HepG2 (cell line): Measurements from ENCODE around the gene IRGQ. TPM values are rescaled to one million over a fixed set of nuclear protein-coding genes. Genes with fewer than 3 reads are reported as not detected.

Experiments
- FOXP4 ChIP-seq: sonication (generic); formaldehyde crosslinking; IDR thresholded peaks from 2 replicates; pipeline ENCODE4 v1.4.0; 2020; ENCODE audit warnings: missing genetic modification reagents
- GATA4 ChIP-seq: sonication (generic); IDR thresholded peaks from 2 replicates; pipeline ENCODE4 v1.6.1; 2016; ENCODE audit warnings: antibody characterized with exemption, low read depth, borderline replicate concordance
- KDM2A ChIP-seq: sonication (generic); formaldehyde crosslinking; IDR thresholded peaks from 2 replicates; pipeline ENCODE4 v1.4.0; 2020; ENCODE audit warnings: low read depth, missing genetic modification reagents, borderline replicate concordance
- LRRFIP1 ChIP-seq: sonication (generic); formaldehyde crosslinking; conservative IDR thresholded peaks from 2 replicates; pipeline ENCODE4 v1.4.0; 2020; ENCODE audit warnings: missing genetic modification reagents
- NR3C1 ChIP-seq: sonication (generic); formaldehyde crosslinking; IDR thresholded peaks from 2 replicates; pipeline ENCODE4 v1.4.0; 2020; ENCODE audit warnings: missing genetic modification reagents
- RFXAP ChIP-seq: sonication (generic); formaldehyde crosslinking; IDR thresholded peaks from 2 replicates; pipeline ENCODE4 v1.4.0; 2020; ENCODE audit warnings: missing genetic modification reagents, borderline replicate concordance
- THAP8 ChIP-seq: sonication (generic); formaldehyde crosslinking; IDR thresholded peaks from 2 replicates; pipeline ENCODE4 v1.5.1; 2020; ENCODE audit warnings: missing genetic modification reagents, mild to moderate bottlenecking, borderline replicate concordance
- TRAFD1 ChIP-seq: sonication (generic); formaldehyde crosslinking; IDR thresholded peaks from 2 replicates; pipeline ENCODE4 v1.5.1; 2020; ENCODE audit warnings: missing genetic modification reagents, mild to moderate bottlenecking, borderline replicate concordance
- U2AF1 ChIP-seq: fragments of 200-400 bp; formaldehyde crosslinking; optimal IDR thresholded peaks from 2 replicates; pipeline ENCODE3; 2017; ENCODE audit warnings: mild to moderate bottlenecking, low read depth, low read length
- UBTF ChIP-seq: sonication (generic); formaldehyde crosslinking; IDR thresholded peaks from 2 replicates; pipeline ENCODE4 v1.4.0; 2020; ENCODE audit warnings: mild to moderate bottlenecking, missing genetic modification reagents
- ZFY ChIP-seq: sonication (generic); formaldehyde crosslinking; IDR thresholded peaks from 2 replicates; pipeline ENCODE4 v1.4.0; 2020; ENCODE audit warnings: missing genetic modification reagents
- ZNF232 ChIP-seq: sonication (generic); formaldehyde crosslinking; IDR thresholded peaks from 2 replicates; pipeline ENCODE4 v1.4.0; 2020; ENCODE audit warnings: missing genetic modification reagents, borderline replicate concordance
- ZNF337 ChIP-seq: sonication (generic); formaldehyde crosslinking; IDR thresholded peaks from 2 replicates; pipeline ENCODE4 v1.5.1; 2020; ENCODE audit warnings: missing genetic modification reagents, low read depth, mild to moderate bottlenecking, borderline replicate concordance
- ZNF616 ChIP-seq: sonication (generic); formaldehyde crosslinking; IDR thresholded peaks from 2 replicates; pipeline ENCODE4 v1.5.0; 2020; ENCODE audit warnings: low read depth, mild to moderate bottlenecking, missing genetic modification reagents
- ZNF639 ChIP-seq: conservative IDR thresholded peaks from 2 replicates; pipeline ENCODE4 v1.6.1; 2018; ENCODE audit warnings: missing genetic modification reagents
- ZNF703 ChIP-seq: sonication (generic); formaldehyde crosslinking; IDR thresholded peaks from 2 replicates; pipeline ENCODE4 v1.5.1; 2020; ENCODE audit warnings: missing genetic modification reagents, mild to moderate bottlenecking, moderate library complexity, borderline replicate concordance
- ZNF747 ChIP-seq: sonication (generic); formaldehyde crosslinking; IDR thresholded peaks from 2 replicates; pipeline ENCODE4 v1.8.1; 2023; ENCODE audit warnings: missing genetic modification reagents, mild to moderate bottlenecking, borderline replicate concordance
- polyA plus RNA-seq, 8 experiments: library from polyadenylated mRNA; depleted of rRNA in 3 of 8; stranded (reverse) in 7 of 8; unstranded in 1 of 8; fragments of >200 nt; fragmentation: Illumina TruSeq in 4 of 8; extraction: Trizol in 4 of 8; gene quantifications; 2 replicates each; pipeline versions ENCODE4 v1.2.1 to v1.2.3, GENCODE V29; 2011 to 2016; ENCODE audit warnings: low read depth in 4 of 8, missing spikeins in 1 of 8, mixed read lengths in 1 of 8; ENCODE audit not compliant: insufficient read depth in 1 of 8
- total RNA-seq, 5 experiments: library from RNA; depleted of rRNA; stranded (reverse); fragments of >200 nt; fragmentation: Illumina TruSeq; extraction: Trizol; gene quantifications; 2 replicates each; pipeline ENCODE4 v1.2.3, GENCODE V29; 2016; ENCODE audit warnings: low read depth in 1 of 5

Gene IRGQ
- total and polyA plus RNA-seq, 2 of the 13 experiments (the other 11 are each of a cell fraction or from before 2014, with no cell fraction given) = 11.6 to 12.4 TPM

GRCh38 chr19:43575156-43575950 is 20.6 kb downstream of the IRGQ start, which contains the start of the genes PINLYP and XRCC1 (continued):
- TF ChIP-seq ZNF639 (CRISPR knock-in tag) (no peak), LRRFIP1 (CRISPR knock-in tag) (no peak), U2AF1 (no peak), THAP8 (CRISPR knock-in tag) (no peak), ZNF337 (no peak), NR3C1 (CRISPR knock-in tag) (no peak), ZNF232 (CRISPR knock-in tag) (no peak), ZNF616 (CRISPR knock-in tag) (no peak), RFXAP (CRISPR knock-in tag) (peak; percentile 99), UBTF (CRISPR knock-in tag) (no peak), ZNF747 (CRISPR knock-in tag) (no peak), FOXP4 (CRISPR knock-in tag) (0 out of 2 replicates have a peak, but pooled peaks have one; percentile 17), ZNF703 (CRISPR knock-in tag) (no peak), GATA4 (no peak), KDM2A (peak; percentile 40; the same call in 1 of the 2 replicates), ZFY (CRISPR knock-in tag) (peak; percentile 50; the same call in 1 of the 2 replicates), TRAFD1 (CRISPR knock-in tag) (no peak)
